HEK293 (cell line): ENCODE results near the gene SARS2.

Source experiments
- CTCF ChIA-PET: fragments of 350-600 bp; formaldehyde crosslinking; extraction: SDS; loops from one replicate; lab custom pipeline; 2021; ENCODE audit warnings: antibody characterized with exemption; lab: Yijun Ruan, JAX
- POLR2A ChIA-PET: fragments of 300-600 bp; formaldehyde crosslinking; extraction: SDS; loops from one replicate; lab custom pipeline; 2020; ENCODE audit warnings: antibody characterized with exemption, inconsistent platforms; lab: Yijun Ruan, JAX
- H3K27ac ChIP-seq: fragments of 200-500 bp; sonication (Bioruptor generic); 2 replicates; pipeline ENCODE4 v1.5.1; 2014; ENCODE audit warnings: low read depth, low read length, control low read depth, inconsistent platforms; ENCODE audit errors: extremely low read depth
- H3K36me3 ChIP-seq, 2 experiments: fragments of 200-500 bp in 1 of 2; sonication (Bioruptor generic) in 1 of 2; 1 replicate in 1 of 2; 2 replicates in 1 of 2; pipeline ENCODE4 v1.5.1; 2014 to 2017; ENCODE audit warnings: inconsistent platforms in 2 of 2, low read length in 2 of 2; ENCODE audit not compliant: control insufficient read depth in 2 of 2, insufficient read depth in 1 of 2
- H3K4me1 ChIP-seq: fragments of 200-500 bp; sonication (Bioruptor generic); 2 replicates; pipeline ENCODE4 v1.5.1; 2014; ENCODE audit warnings: mild to moderate bottlenecking, low read length, inconsistent platforms; ENCODE audit not compliant: control insufficient read depth, insufficient read depth
- H3K4me3 ChIP-seq: 2 replicates; pipeline ENCODE4 v1.5.1; 2011; ENCODE audit warnings: low read depth, mild to moderate bottlenecking, control low read depth, low read length, moderate library complexity
- H3K9me3 ChIP-seq: fragments of 200-500 bp; sonication (Bioruptor generic); 2 replicates; pipeline ENCODE4 v1.5.1; 2014; ENCODE audit warnings: low read depth, low read length, inconsistent platforms; ENCODE audit not compliant: control insufficient read depth, insufficient read depth
- KLF17 ChIP-seq: fragments of 450-650 bp; formaldehyde crosslinking; IDR thresholded peaks from 2 replicates; pipeline ENCODE4 v1.5.1; 2016; ENCODE audit warnings: missing biosample characterization, missing genetic modification characterization
- MEIS1 ChIP-seq: sonication (generic); formaldehyde crosslinking; IDR thresholded peaks from 2 replicates; pipeline ENCODE4 v1.8.1; 2022; ENCODE audit warnings: missing genetic modification reagents, mild to moderate bottlenecking, borderline replicate concordance
- PRDM1 ChIP-seq: fragments of 450-650 bp; formaldehyde crosslinking; IDR thresholded peaks from 2 replicates; pipeline ENCODE4; 2016; ENCODE audit warnings: missing biosample characterization, missing genetic modification characterization
- RBAK ChIP-seq: fragments of 450-650 bp; formaldehyde crosslinking; IDR thresholded peaks from 2 replicates; pipeline ENCODE4 v1.5.1; 2016; ENCODE audit warnings: missing biosample characterization, missing genetic modification characterization
- SCRT1 ChIP-seq: fragments of 450-650 bp; formaldehyde crosslinking; IDR thresholded peaks from 2 replicates; pipeline ENCODE4 v1.5.1; 2016; ENCODE audit warnings: missing biosample characterization, missing genetic modification characterization, borderline replicate concordance
- ZBTB17 ChIP-seq: fragments of 450-650 bp; formaldehyde crosslinking; IDR thresholded peaks from 2 replicates; pipeline ENCODE4 v1.5.1; 2016; ENCODE audit warnings: missing biosample characterization, missing genetic modification characterization
- ZBTB20 ChIP-seq: fragments of 450-650 bp; formaldehyde crosslinking; IDR thresholded peaks from 2 replicates; pipeline ENCODE4 v1.5.1; 2016; ENCODE audit warnings: missing biosample characterization, missing genetic modification characterization
- ZBTB26 ChIP-seq: fragments of 450-650 bp; formaldehyde crosslinking; optimal IDR thresholded peaks from 2 replicates; pipeline ENCODE3; 2016; ENCODE audit warnings: missing biosample characterization, mild to moderate bottlenecking, missing genetic modification characterization
- ZNF121 ChIP-seq: fragments of 450-650 bp; formaldehyde crosslinking; IDR thresholded peaks from 2 replicates; pipeline ENCODE4 v1.5.1; 2016; ENCODE audit warnings: missing biosample characterization, missing genetic modification characterization
- ZNF140 ChIP-seq: fragments of 450-650 bp; formaldehyde crosslinking; IDR thresholded peaks from 2 replicates; pipeline ENCODE4 v1.5.1; 2016; ENCODE audit warnings: missing biosample characterization, missing genetic modification characterization
- ZNF155 ChIP-seq: fragments of 450-650 bp; formaldehyde crosslinking; IDR thresholded peaks from 2 replicates; pipeline ENCODE4 v1.5.1; 2016; ENCODE audit warnings: missing biosample characterization, missing genetic modification characterization
- ZNF19 ChIP-seq: fragments of 450-650 bp; formaldehyde crosslinking; IDR thresholded peaks from 2 replicates; pipeline ENCODE4; 2016; ENCODE audit warnings: missing biosample characterization, missing genetic modification characterization, low read depth
- ZNF24 ChIP-seq: fragments of 450-650 bp; formaldehyde crosslinking; IDR thresholded peaks from 2 replicates; pipeline ENCODE4 v1.5.1; 2016; ENCODE audit warnings: missing biosample characterization, missing genetic modification characterization
- ZNF274 ChIP-seq, 2 experiments: fragments of 200-500 bp in 1 of 2; fragments of 450-650 bp in 1 of 2; sonication (Bioruptor generic) in 1 of 2; formaldehyde crosslinking in 1 of 2; IDR thresholded peaks; 2 replicates each; pipeline versions ENCODE4 v1.5.1 to v1.6.1; 2014 to 2016; ENCODE audit warnings: borderline replicate concordance in 1 of 2, inconsistent platforms in 1 of 2, low read length in 1 of 2, missing biosample characterization in 1 of 2, missing genetic modification characterization in 1 of 2
- ZNF394 ChIP-seq: fragments of 450-650 bp; formaldehyde crosslinking; IDR thresholded peaks from 2 replicates; pipeline ENCODE4 v1.5.1; 2016; ENCODE audit warnings: missing biosample characterization, missing genetic modification characterization, mild to moderate bottlenecking, moderate library complexity, borderline replicate concordance
- ZNF558 ChIP-seq: fragments of 450-650 bp; formaldehyde crosslinking; IDR thresholded peaks from 2 replicates; pipeline ENCODE4 v1.5.1; 2016; ENCODE audit warnings: missing biosample characterization, missing genetic modification characterization
- ZNF623 ChIP-seq: fragments of 450-650 bp; formaldehyde crosslinking; IDR thresholded peaks from 2 replicates; pipeline ENCODE4 v1.5.1; 2016; ENCODE audit warnings: missing biosample characterization, missing genetic modification characterization
- ZNF629 ChIP-seq: fragments of 450-650 bp; formaldehyde crosslinking; IDR thresholded peaks from 2 replicates; pipeline ENCODE4 v1.5.1; 2017; ENCODE audit warnings: missing biosample characterization, missing genetic modification characterization
- ZNF645 ChIP-seq: fragments of 450-650 bp; formaldehyde crosslinking; IDR thresholded peaks from 2 replicates; pipeline ENCODE4; 2016; ENCODE audit warnings: missing biosample characterization, missing genetic modification characterization
- ZSCAN4 ChIP-seq: fragments of 450-650 bp; formaldehyde crosslinking; IDR thresholded peaks from 2 replicates; pipeline ENCODE4 v1.5.1; 2017; ENCODE audit warnings: missing biosample characterization, missing genetic modification characterization

Gene SARS2

GRCh38 chr19:38939957-38940356 lies 9.4 kb upstream of the SARS2 start:
- Histone ChIP-seq H3K9me3 (no peaks in the 10 kb centered on the region), H3K4me1 (no peaks in the 10 kb centered on the region), H3K4me3 (no peak overlapping the region), H3K27ac (no peak overlapping the region), H3K36me3 (peaks cover 7 to 29% of the 10 kb centered on the region in 2 experiments)
- POLR2A ChIA-PET = interaction anchor here (0.6 to 2.3 kb wide), 3 partner anchors 9 to 326 kb away, joined by 3 to 10 read pairs (median 4); partner anchors contain the start of genes MRPS12 and SARS2
- TF ChIP-seq ZBTB17 (tag by site-specific recombination) = peak; percentile 42; the same call in 1 of the 2 replicates
- TF ChIP-seq ZBTB20 = 0 out of 2 replicates have a peak, but pooled peaks have one; percentile 15
- no peak for TF ChIP-seq ZNF121
- TF ChIP-seq ZSCAN4 (tag by site-specific recombination) = no peak
- TF ChIP-seq ZNF394 = 0 out of 2 replicates have a peak, but pooled peaks have one; percentile 20
- TF ChIP-seq ZNF24 = no peak
- CTCF ChIA-PET = interaction anchor here (0.9 to 7.1 kb wide), 4 partner anchors 9 to 38 kb away, joined by 3 to 60 read pairs (median 4); partner anchors contain the start of genes MRPS12 and SARS2

- Histone ChIP-seq H3K4me3 (no peak overlapping the region), H3K4me1 (peaks cover 10% of the 10 kb centered on the region; the same call in 1 of the 2 replicates), H3K9me3 (no peaks in the 10 kb centered on the region), H3K36me3 (peaks cover 26 to 33% of the 10 kb centered on the region in 2 experiments), H3K27ac (no peak overlapping the region)
- ChIA-PET CTCF (interaction anchor here (0.5 to 5.3 kb wide), 26 partner anchors 8 to 887 kb away, joined by 3 to 60 read pairs (median 4); partner anchors contain the start of gene FAM98C), POLR2A (interaction anchor here (0.7 to 1.6 kb wide), 5 partner anchors 42 to 559 kb away, joined by 3 to 6 read pairs (median 4); partner anchors contain the start of genes FAM98C, FBXO17 and PSMD8)
- no peak for TF ChIP-seq ZNF558 (tag by site-specific recombination)
- no peak for TF ChIP-seq MEIS1 (CRISPR knock-in tag)
- TF ChIP-seq ZNF623 (tag by site-specific recombination) = no peak
- peak; percentile 7 for TF ChIP-seq ZBTB26
- no peak for TF ChIP-seq ZNF274 (IDR thresholded peaks at IDR 0.05; ENCODE audit: low read length)
- TF ChIP-seq ZNF274 (tag by site-specific recombination; IDR thresholded peaks at IDR 0.05; ENCODE audit: borderline replicate concordance) = peak; percentile 47; the same call in 1 of the 2 replicates
- TF ChIP-seq ZNF645 = no peak
- no peak for TF ChIP-seq ZNF140 (tag by site-specific recombination)
- TF ChIP-seq RBAK (tag by site-specific recombination) = no peak
- peak; percentile 56; the same call in 1 of the 2 replicates for TF ChIP-seq ZSCAN4 (tag by site-specific recombination)
- no peak for TF ChIP-seq PRDM1 (tag by site-specific recombination)
- TF ChIP-seq ZNF121 = peak; percentile 89
- peak; percentile 21; the same call in 1 of the 2 replicates for TF ChIP-seq ZNF19 (tag by site-specific recombination)
- no peak for TF ChIP-seq KLF17
- no peak for TF ChIP-seq ZNF629 (tag by site-specific recombination)
- no peak for TF ChIP-seq SCRT1
- 0 out of 2 replicates have a peak, but pooled peaks have one; percentile 0 for TF ChIP-seq ZNF155
Measured at GRCh38 chr19:38933544-38933943, 3.0 kb upstream of the SARS2 start.
